Measurements from ENCODE around the gene CLCA1. TPM values are rescaled to one million over a fixed set of nuclear protein-coding genes. Genes with fewer than 3 reads are reported as not detected.

The CLCA1 gene
- polyA plus RNA-seq, 2 of the 4 experiments (the other 2 are of a cell fraction): not detected

GRCh38 chr1:86541859-86542258 lies 73.1 kb downstream of the CLCA1 start:
- no peak for FAIRE-seq
- DNase-seq (ENCODE audit: low read depth in 1 of 2, low spot score in 1 of 2): no peak
- Histone ChIP-seq H3K4me1 (no peaks in the 10 kb centered on the region), H3K9me3 (no peaks in the 10 kb centered on the region), H3K4me3 (no peak overlapping the region), H3K27ac (no peak overlapping the region), H3K4me2 (no peak overlapping the region)
- TF ChIP-seq RARB (CRISPR knock-in tag; IDR thresholded peaks at IDR 0.05) (no peak), HOXB5 (CRISPR knock-in tag; IDR thresholded peaks at IDR 0.05) (no peak), HDAC2 (IDR thresholded peaks at IDR 0.05) (no peak), ESRRA (IDR thresholded peaks at IDR 0.05; ENCODE audit: borderline replicate concordance, low read length) (no peak), RFX5 (IDR thresholded peaks at IDR 0.05) (no peak), NFE2L2 (conservative IDR thresholded peaks at IDR 0.05; ENCODE audit: low read length) (no peak), ZSCAN20 (CRISPR knock-in tag; IDR thresholded peaks at IDR 0.05) (no peak), EHMT2 (IDR thresholded peaks at IDR 0.05; ENCODE audit: low read depth) (no peak)
- POLR2A ChIA-PET: no interaction called here
- ATAC-seq: no peak
- CTCF ChIA-PET: no interaction called here
- WGBS (ENCODE audit: missing lambda C conversion rate): 20% methylated on average over 2 of the region's 2 CpGs

- Histone ChIP-seq H3K4me1 (no peaks in the 10 kb centered on the region), H3K9me3 (no peaks in the 10 kb centered on the region), H3K4me3 (no peak overlapping the region), H3K27ac (no peak overlapping the region), H3K4me2 (no peak overlapping the region)
- POLR2A ChIA-PET: no interaction called here
- DNase-seq (ENCODE audit: low read depth in 1 of 2, low spot score in 1 of 2): no peak
- CTCF ChIA-PET: no interaction called here
- TF ChIP-seq JUNB (IDR thresholded peaks at IDR 0.05) (no peak), SMC3 (IDR thresholded peaks at IDR 0.05) (no peak), RFX5 (IDR thresholded peaks at IDR 0.05) (no peak), POLR2AphosphoS2 (conservative IDR thresholded peaks at IDR 0.05; ENCODE audit: low read length) (no peak), RCOR1 (IDR thresholded peaks at IDR 0.05; ENCODE audit: low read depth, low read length) (no peak), MAFK (IDR thresholded peaks at IDR 0.05; ENCODE audit: partially characterized antibody) (no peak), NPAS2 (CRISPR knock-in tag; IDR thresholded peaks at IDR 0.05; ENCODE audit: borderline replicate concordance) (no peak), USF2 (IDR thresholded peaks at IDR 0.05) (no peak), HMGXB4 (CRISPR knock-in tag; IDR thresholded peaks at IDR 0.05; ENCODE audit: borderline replicate concordance) (no peak), EHMT2 (IDR thresholded peaks at IDR 0.05; ENCODE audit: low read depth) (no peak), MAX (IDR thresholded peaks at IDR 0.05) (no peak), CTCF (IDR thresholded peaks at IDR 0.05) (no peak)
- no peak for FAIRE-seq
- no peak for ATAC-seq
These were observed 73.9 kb downstream of the CLCA1 start for GRCh38 chr1:86542631-86543030.

GRCh38 chr1:86546787-86547221 lies 78.1 kb downstream of the CLCA1 start, which contains the start of gene CLCA4:
TSS of gene CLCA4 (plus strand) at chr1:86547078. CDS start at chr1:86547120, 42 bp downstream.
- DNase-seq (ENCODE audit: low read depth in 1 of 2, low spot score in 1 of 2) (no peak), FAIRE-seq (no peak), ATAC-seq (no peak)
- H3K27ac ChIP-seq: no peak within 1 kb of the TSS
- ChIA-PET POLR2A (no interaction called here), CTCF (no interaction called here)
- no peak within 1 kb of the TSS for H3K4me3 ChIP-seq
- TF ChIP-seq ZNF302 (CRISPR knock-in tag; IDR thresholded peaks at IDR 0.05): no peak
- TF ChIP-seq GATA3 (IDR thresholded peaks at IDR 0.05; ENCODE audit: borderline replicate concordance): no peak
- H3K4me1 ChIP-seq: no peaks in the 10 kb centered on the region
- H3K4me2 ChIP-seq: no peak within 1 kb of the TSS
- no peaks in the 10 kb centered on the region for H3K9me3 ChIP-seq
- WGBS (ENCODE audit: missing lambda C conversion rate): 2% methylated on average over 2 of the region's 2 CpGs

All from A549 (cell line).